GM21619 (cell line): Measurements from ENCODE around the gene SLC6A3.
"Not testable (repeated sequence)": the region's sequence is repeated elsewhere in the genome, so short reads cannot be mapped to it uniquely, and the experiment has no call there.

Experiments
- ATAC-seq: cut with Tn5 transposase; IDR thresholded peaks from one replicate; pipeline ENCODE4 v1.9.1; 2021; ENCODE audit not compliant: unreplicated experiment

Gene SLC6A3

GRCh38 chr5:1422522-1422921 lies 22.7 kb downstream of the SLC6A3 start:
- not testable (repeated sequence) for ATAC-seq

- ATAC-seq = no peak
Measured at GRCh38 chr5:1421521-1422341, 23.5 kb downstream of the SLC6A3 start.

- ATAC-seq = no peak
Measured at GRCh38 chr5:1420211-1421195, 24.7 kb downstream of the SLC6A3 start.

GRCh38 chr5:1419476-1420210 lies 25.6 kb downstream of the SLC6A3 start:
- no peak for ATAC-seq

GRCh38 chr5:1418921-1419280 lies 26.3 kb downstream of the SLC6A3 start:
- no peak for ATAC-seq

GRCh38 chr5:1418238-1418920 lies 26.9 kb downstream of the SLC6A3 start:
- no peak for ATAC-seq

GRCh38 chr5:1417586-1418225 lies 27.5 kb downstream of the SLC6A3 start:
- no peak for ATAC-seq

- ATAC-seq = no peak
Measured at GRCh38 chr5:1416856-1417469, 28.3 kb downstream of the SLC6A3 start.

- ATAC-seq = no peak
Measured at GRCh38 chr5:1415626-1416360, 29.4 kb downstream of the SLC6A3 start.

GRCh38 chr5:1415059-1415425 lies 30.2 kb downstream of the SLC6A3 start:
- no peak for ATAC-seq

- no peak for ATAC-seq
Measured at GRCh38 chr5:1414311-1415058, 30.8 kb downstream of the SLC6A3 start.

- no peak for ATAC-seq
Measured at GRCh38 chr5:1413611-1414241, 31.5 kb downstream of the SLC6A3 start.

GRCh38 chr5:1413211-1413610 lies 32.0 kb downstream of the SLC6A3 start:
- no peak for ATAC-seq

- ATAC-seq = no peak
Measured at GRCh38 chr5:1412621-1413020, 32.6 kb downstream of the SLC6A3 start.

- ATAC-seq = no peak
Measured at GRCh38 chr5:1412163-1412562, 33.1 kb downstream of the SLC6A3 start.

GRCh38 chr5:1411099-1411498 lies 34.1 kb downstream of the SLC6A3 start:
- ATAC-seq = no peak

- ATAC-seq = no peak
Measured at GRCh38 chr5:1410156-1411014, 34.9 kb downstream of the SLC6A3 start.
